OCI-LY7 (cell line): ENCODE data around the gene CGN.

Source experiments
- EZH2phosphoT487 ChIP-seq: fragments of 200-600 bp; sonication (generic); IDR thresholded peaks from 2 replicates; pipeline ENCODE4 v1.6.1; 2018; ENCODE audit warnings: low read depth, borderline replicate concordance, mild to moderate bottlenecking, mixed run types, antibody characterized with exemption, low read length, moderate library complexity, mixed read lengths
- TF ChIP-seq, protein P1 (sequence below): fragments of 200-600 bp; sonication (generic); conservative IDR thresholded peaks from 2 replicates; pipeline ENCODE4 v1.5.1; 2014; ENCODE audit warnings: mild to moderate bottlenecking, antibody characterized with exemption, low read length, moderate library complexity, mixed read lengths

DNA sequence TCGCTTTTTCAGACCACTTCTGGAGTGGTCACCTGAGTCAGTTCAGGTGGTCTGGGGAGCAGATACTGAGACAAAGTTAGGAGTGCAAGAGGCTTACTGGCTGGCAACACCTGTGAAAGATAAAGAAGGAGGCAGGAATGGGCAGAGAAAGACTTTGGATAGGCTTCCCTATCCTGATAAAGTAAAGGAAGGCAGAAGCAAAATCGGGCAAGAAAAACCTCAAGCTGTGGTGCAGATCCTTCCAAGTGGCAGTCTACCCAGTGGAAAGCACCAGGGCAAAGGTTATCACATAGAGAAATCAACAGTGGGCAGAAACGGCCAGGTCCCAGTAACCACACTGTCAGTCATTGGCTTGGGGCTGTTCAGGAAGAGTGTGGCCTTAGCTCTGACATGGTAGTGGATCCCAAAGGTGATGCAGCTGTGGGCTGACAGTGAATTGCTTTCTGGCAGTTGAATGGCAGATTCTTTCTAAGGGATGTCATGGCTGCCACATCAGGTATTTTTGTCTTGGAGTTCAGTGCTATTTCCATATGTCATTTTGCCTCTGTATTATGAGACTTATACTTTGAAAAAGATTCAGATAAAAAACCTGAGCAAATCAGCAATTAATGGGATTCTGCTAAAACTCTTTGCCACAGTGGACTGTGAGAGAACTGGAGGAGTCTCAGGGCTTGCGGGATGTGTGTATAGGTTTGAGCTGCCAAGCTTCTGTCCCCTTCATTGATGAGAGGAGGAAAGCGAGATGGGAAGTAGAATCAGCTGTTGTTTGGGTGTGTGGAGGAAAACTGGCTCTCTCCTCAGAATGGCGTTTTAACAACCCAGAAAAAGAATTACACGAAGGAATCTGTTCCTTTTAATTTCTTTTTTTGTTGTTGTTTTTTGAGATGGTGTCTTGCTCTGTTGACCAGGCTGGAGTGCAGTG is 8.1 kb upstream of the CGN start:
- TF ChIP-seq, protein P1, sequence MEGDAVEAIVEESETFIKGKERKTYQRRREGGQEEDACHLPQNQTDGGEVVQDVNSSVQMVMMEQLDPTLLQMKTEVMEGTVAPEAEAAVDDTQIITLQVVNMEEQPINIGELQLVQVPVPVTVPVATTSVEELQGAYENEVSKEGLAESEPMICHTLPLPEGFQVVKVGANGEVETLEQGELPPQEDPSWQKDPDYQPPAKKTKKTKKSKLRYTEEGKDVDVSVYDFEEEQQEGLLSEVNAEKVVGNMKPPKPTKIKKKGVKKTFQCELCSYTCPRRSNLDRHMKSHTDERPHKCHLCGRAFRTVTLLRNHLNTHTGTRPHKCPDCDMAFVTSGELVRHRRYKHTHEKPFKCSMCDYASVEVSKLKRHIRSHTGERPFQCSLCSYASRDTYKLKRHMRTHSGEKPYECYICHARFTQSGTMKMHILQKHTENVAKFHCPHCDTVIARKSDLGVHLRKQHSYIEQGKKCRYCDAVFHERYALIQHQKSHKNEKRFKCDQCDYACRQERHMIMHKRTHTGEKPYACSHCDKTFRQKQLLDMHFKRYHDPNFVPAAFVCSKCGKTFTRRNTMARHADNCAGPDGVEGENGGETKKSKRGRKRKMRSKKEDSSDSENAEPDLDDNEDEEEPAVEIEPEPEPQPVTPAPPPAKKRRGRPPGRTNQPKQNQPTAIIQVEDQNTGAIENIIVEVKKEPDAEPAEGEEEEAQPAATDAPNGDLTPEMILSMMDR: no peak
- TF ChIP-seq EZH2phosphoT487: no peak
